WTC11 (cell line): Measurements from ENCODE around the gene SMIM24.

ENCODE experiments used
- ATF2 ChIP-seq: sonication (generic); formaldehyde crosslinking; IDR thresholded peaks from 2 replicates; pipeline ENCODE4 v1.8.1; 2022; ENCODE audit warnings: low read depth, missing genetic modification reagents, borderline replicate concordance
- CTCF ChIP-seq: fragments of 200-600 bp; IDR thresholded peaks from 2 replicates; pipeline ENCODE4 v1.8.0; 2022; ENCODE audit warnings: antibody characterized with exemption
- E2F1 ChIP-seq: sonication (generic); formaldehyde crosslinking; IDR thresholded peaks from 2 replicates; pipeline ENCODE4 v1.8.0; 2022; ENCODE audit warnings: mild to moderate bottlenecking, missing genetic modification reagents
- FOXP4 ChIP-seq: sonication (generic); formaldehyde crosslinking; IDR thresholded peaks from 2 replicates; pipeline ENCODE4 v1.8.0; 2022; ENCODE audit warnings: mild to moderate bottlenecking, missing genetic modification reagents
- JUN ChIP-seq: sonication (generic); formaldehyde crosslinking; IDR thresholded peaks from 2 replicates; pipeline ENCODE4 v1.8.0; 2023; ENCODE audit warnings: mild to moderate bottlenecking, missing genetic modification reagents
- KAT7 ChIP-seq: sonication (generic); formaldehyde crosslinking; IDR thresholded peaks from 2 replicates; pipeline ENCODE4 v1.8.1; 2023; ENCODE audit warnings: missing genetic modification reagents, mild to moderate bottlenecking, borderline replicate concordance
- MAX ChIP-seq: sonication (generic); formaldehyde crosslinking; IDR thresholded peaks from 2 replicates; pipeline ENCODE4 v1.8.0; 2022; ENCODE audit warnings: mild to moderate bottlenecking, missing genetic modification reagents
- MYBL2 ChIP-seq: sonication (generic); formaldehyde crosslinking; IDR thresholded peaks from 2 replicates; pipeline ENCODE4 v1.8.1; 2023; ENCODE audit warnings: mild to moderate bottlenecking, moderate library complexity, missing genetic modification reagents
- NR2C2 ChIP-seq: sonication (generic); formaldehyde crosslinking; IDR thresholded peaks from 2 replicates; pipeline ENCODE4 v1.8.0; 2022; ENCODE audit warnings: mild to moderate bottlenecking, missing genetic modification reagents
- PRDM15 ChIP-seq: sonication (generic); formaldehyde crosslinking; IDR thresholded peaks from 2 replicates; pipeline ENCODE4 v1.8.0; 2022; ENCODE audit warnings: missing genetic modification reagents
- PREB ChIP-seq: sonication (generic); formaldehyde crosslinking; IDR thresholded peaks from 2 replicates; pipeline ENCODE4 v1.8.1; 2022; ENCODE audit warnings: mild to moderate bottlenecking, missing genetic modification reagents, moderate library complexity, borderline replicate concordance
- TP53 ChIP-seq: sonication (generic); formaldehyde crosslinking; IDR thresholded peaks from 2 replicates; pipeline ENCODE4 v1.8.1; 2023; ENCODE audit warnings: mild to moderate bottlenecking, missing genetic modification reagents
- ZBTB43 ChIP-seq: sonication (generic); formaldehyde crosslinking; IDR thresholded peaks from 2 replicates; pipeline ENCODE4 v1.8.1; 2023; ENCODE audit warnings: mild to moderate bottlenecking, missing genetic modification reagents
- ZNF416 ChIP-seq: fragments of 250-450 bp; sonication (Bioruptor Pico); IDR thresholded peaks from 2 replicates; pipeline ENCODE4 v1.9.0; 2021; ENCODE audit warnings: mild to moderate bottlenecking, inconsistent platforms

GRCh38 chr19:3522421-3523360, 42.4 kb upstream of the SMIM24 start:
- TF ChIP-seq ATF2, result no peak
- no peak for TF ChIP-seq JUN (CRISPR knock-in tag)
- TF ChIP-seq PRDM15 (CRISPR knock-in tag), result no peak
- no peak for TF ChIP-seq E2F1
- no peak for TF ChIP-seq CTCF
- TF ChIP-seq NR2C2, result no peak
- no peak for TF ChIP-seq ZNF416 (CRISPR knock-in tag)
- no peak for TF ChIP-seq TP53 (CRISPR knock-in tag)
- TF ChIP-seq MAX (CRISPR knock-in tag), result no peak
- TF ChIP-seq ZBTB43 (CRISPR knock-in tag), result no peak
- TF ChIP-seq PREB (CRISPR knock-in tag), result no peak
- no peak for TF ChIP-seq MYBL2 (CRISPR knock-in tag)
- no peak for TF ChIP-seq FOXP4 (CRISPR knock-in tag)
- no peak for TF ChIP-seq KAT7 (CRISPR knock-in tag)
